NCI-H1694 treated with DMSO at 0.1 percent for 48 hours (cell line): ENCODE measurements around the gene EFCAB5.
"Not testable (repeated sequence)": the region's sequence is repeated elsewhere in the genome, so short reads cannot be mapped to it uniquely, and the experiment has no call there.

ENCODE experiments used
- DNase-seq: peaks from one replicate; lab custom pipeline; 2025; lab: John Stamatoyannopoulos, UW

Gene EFCAB5

DNA sequence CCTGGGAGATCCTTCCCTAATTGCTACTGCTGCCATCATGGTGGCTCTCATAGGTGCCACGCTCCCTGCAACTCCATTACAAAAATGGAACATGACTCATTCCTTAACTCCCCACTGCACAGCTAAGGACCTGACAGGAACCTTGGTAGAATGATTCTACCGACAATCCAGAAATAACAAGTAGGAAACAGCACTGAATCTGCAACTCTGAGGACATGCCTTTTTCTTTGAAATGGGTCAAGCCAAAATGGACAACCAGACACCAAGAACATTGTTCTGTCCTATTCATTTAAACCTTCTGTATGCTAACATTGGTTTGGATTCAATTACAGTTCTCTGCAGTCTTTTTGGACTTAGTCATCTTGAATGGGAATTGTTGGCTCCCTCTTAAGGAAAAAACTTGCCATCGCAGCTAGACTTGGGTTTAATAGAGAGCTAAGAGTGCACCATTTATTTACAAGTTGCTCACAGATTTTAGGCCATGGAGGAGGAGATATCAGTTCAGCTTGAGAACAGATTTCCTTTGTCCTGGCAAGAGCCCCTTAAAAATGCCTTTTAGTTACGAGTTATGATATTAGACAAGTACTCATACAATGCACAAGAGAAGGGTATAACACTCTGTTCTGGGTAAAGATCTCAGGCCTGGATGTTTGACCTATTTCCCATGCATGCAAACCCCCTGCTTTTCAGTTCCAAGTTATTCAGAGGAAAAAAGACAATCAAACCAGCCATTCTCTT lies 154.2 kb downstream of the EFCAB5 start:
- peak; percentile 46 for DNase-seq

DNA sequence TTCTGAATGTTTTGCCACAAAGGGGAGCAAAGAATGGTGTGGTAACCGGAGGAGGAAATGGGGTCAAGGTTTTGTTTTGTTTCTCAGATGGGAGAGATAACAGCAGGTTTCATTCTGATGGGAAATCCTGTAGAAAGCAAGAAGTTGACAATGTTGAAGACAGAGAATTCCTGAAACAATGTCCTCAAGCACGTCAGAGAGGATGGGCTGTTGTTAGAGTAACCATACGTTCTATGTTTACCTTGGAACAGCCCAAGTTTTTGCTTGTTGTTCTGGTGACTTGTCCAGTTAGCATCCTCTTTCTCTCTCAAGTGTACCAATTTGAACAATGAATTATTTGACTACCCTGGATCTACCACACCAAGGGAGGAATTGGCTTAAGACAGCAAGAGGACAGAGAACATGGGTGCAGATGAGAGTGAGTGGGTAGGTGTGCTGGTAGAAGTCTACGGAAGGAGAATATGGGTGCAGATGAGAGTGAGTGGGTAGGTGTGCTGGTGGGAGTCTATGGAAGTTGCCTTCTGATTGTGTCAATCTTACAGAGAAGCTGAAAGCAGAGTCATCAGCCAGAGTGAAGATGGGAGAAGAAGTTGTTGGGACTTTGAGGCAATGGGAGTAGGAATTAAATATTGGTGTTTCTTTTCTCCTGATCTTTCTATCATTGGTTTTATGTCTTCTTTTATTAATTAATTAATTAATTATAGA lies 160.4 kb downstream of the EFCAB5 start:
- DNase-seq, result no peak

DNA sequence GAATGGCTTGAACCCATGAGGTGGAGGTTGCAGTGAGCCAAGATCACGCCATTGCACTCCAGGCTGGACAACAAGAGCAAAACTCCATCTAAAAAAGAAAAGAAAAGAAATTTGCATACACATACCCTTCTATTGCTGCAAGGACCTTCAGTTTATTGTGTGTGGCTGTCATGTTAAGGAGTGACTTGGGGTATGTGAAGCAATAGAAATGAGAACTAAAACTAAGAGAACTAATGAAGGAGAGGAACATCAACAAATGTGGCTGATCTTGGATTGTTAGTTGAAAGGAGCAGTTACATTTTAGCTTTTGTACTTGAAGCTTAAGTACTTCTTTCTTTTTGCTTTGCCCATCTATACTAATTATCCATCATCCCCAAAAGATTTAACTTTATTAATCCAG lies 162.5 kb downstream of the EFCAB5 start:
- no peak for DNase-seq

DNA sequence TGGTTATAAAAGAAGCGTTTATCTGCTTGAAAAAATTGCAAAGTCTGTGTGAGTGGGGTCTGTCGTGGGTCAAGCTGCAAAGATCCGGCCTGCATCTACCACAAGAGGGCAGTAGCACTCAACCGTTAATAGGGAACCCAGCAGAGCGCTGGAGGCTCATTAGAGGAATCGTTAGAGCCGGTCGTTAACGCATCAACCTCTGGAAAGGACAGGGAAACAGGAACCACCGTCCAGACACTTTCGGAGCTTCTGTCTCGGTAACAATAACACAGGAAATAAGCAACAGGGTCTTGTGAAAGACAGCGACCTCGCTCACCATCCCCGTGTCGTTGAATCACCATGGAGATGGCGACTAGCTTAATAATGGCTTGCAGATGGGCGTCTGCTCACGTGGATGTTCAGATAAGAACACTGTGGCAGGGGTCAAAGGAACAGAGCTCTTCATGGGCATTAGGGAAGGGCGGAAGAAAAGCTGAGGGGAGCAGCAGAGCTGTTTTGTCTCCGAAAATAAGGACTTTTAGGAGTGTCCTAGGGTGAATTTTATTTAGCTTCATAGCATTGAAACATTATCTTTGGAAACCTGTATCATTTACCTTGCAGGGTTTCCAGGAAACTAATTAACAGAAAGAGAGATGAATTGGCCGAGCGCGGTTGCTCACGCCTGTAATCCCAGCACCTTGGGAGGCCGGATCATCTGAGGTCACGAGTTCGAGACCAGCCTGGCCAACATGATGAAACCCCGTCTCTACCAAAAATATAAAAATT lies 163.3 kb downstream of the EFCAB5 start:
- DNase-seq, result peak; percentile 83

DNA sequence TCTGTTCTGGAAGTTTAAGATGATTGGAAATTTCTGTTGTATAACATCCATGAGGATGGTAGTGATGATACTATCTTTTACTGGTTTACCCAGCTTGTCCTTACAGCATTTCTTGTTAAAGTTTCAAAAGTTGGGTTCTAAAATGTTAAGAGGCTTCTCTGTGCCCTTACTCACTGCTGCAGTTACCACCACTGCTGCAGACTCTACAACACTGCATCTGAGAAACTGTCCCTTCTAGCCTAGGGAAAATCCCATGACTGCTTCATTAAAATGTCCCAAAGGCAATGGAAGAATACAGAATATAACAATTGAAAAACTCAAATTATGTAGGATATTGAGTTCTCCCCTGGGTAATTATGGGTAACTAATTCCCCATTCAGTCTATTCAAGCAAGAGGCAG lies 171.4 kb downstream of the EFCAB5 start:
- no peak for DNase-seq

DNA sequence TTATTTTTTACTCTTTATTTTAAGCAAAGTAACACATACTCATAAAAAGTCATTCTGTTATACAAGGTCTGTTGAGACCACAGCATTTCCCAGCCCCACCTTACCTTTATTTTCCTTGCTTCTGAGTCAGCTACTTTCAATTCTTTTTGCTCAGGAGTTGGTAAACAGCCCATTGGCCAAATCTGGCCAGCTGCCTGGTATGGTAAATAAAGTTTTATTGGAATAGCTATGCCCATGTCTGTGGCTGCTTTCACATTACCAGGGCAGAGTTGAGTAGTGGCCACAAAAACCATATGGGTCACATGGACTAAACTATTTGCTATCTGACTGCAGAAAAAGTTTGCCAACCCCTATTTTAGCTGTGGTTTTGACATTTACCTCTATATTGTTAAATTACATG lies 171.8 kb downstream of the EFCAB5 start:
- DNase-seq, result no peak

DNA sequence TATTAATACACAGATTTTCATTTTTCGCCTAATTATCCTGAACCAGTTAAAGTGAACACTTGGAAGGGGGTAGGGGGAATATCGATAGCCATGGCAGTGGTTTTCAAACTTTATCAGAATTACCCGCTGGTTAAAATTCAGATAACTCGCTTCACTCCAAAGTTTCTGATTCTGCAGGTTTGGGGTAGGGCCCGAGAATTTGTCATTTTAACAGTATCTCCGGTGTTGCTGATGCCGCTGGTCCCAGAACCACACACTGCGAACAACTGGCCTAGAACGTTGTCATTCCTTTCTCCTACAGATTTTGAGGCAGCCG lies 174.9 kb downstream of the EFCAB5 start:
- DNase-seq, result no peak

DNA sequence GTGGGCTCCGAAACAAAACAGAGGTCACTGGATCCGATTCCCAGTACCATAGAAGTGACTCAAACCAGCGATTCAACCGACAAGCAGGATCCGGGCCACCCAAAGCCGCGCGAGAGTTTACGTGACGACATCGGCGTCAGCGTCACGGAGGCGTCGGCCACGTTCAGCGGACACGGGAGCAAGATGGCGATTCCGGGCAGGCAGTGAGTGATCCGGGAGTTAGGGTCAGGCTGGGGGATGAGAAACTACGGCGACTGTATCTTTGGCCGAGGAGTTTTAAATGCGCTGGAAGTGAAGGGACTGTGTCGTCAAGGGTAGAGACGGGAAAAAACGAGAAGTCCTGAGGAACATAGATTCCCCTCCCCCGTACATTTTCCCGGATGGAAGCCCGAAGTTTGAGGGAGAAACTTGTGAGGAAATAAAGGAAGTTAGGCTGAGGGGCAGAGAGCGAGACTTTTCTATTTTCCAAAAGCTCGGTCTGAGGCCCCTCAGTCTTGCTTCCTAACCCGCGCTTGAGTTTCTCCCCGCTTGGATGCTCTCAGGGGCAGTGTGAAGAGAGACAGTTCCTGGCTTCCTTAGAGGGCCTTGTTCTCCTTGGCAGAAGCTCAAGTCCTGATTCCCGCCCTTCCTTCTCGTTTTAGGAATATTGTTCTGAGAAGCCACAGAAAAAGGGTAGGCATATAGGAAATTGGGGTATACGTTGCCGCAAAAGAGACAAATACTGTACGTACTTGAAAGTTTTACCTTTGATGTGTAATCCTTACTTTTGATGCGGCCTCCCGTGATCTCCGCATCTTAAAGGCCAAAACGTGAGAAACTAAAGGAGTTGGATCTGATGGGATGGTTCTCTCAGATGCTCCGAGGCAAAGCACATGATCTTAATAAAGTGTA lies 175.5 kb downstream of the EFCAB5 start, which contains the start of gene NSRP1:
Gene NSRP1 (plus strand): TSS at position 156 of the 891 bp plus-strand sequence. CDS start 28 bp downstream, at position 184.
- DNase-seq, result peak; percentile 88

DNA sequence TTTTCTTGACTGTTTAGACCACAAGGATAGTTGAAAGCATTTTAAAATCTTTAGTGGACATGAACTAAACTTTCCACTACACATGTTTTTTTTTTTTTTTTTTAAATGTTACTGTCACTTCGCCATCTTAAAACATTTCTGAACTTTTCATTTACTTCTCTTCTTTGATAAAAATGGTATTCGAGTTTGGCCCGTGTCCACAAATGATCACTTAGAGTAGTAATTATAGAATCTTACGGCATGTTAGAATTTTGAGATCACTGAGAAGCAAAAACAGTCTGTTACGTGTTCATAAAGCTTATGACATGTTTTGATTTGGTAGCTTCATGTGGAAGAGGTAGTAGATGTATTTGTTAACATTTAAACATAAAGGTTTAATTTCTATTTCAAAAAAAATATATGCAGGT lies 176.2 kb downstream of the EFCAB5 start:
- DNase-seq, result no peak

DNA sequence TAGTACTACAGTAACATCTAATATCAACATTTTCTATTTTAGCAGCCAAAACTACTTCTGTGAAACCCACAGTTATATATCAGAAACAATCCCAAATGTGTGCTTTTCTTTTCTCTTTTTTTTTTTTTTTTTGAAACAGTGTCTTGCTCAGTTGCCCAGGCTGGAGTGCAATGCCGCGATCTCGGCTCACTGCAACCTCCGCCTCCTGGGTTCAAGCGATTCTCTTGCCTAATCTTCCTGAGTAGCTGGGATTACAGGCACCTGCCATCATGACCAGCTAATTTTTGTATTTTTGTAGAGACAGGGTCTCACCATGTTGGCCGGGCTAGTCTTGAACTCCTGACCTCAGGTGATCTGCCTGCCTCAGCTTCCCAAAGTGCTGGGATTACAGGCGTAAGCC lies 177.2 kb downstream of the EFCAB5 start:
- not testable (repeated sequence) for DNase-seq

DNA sequence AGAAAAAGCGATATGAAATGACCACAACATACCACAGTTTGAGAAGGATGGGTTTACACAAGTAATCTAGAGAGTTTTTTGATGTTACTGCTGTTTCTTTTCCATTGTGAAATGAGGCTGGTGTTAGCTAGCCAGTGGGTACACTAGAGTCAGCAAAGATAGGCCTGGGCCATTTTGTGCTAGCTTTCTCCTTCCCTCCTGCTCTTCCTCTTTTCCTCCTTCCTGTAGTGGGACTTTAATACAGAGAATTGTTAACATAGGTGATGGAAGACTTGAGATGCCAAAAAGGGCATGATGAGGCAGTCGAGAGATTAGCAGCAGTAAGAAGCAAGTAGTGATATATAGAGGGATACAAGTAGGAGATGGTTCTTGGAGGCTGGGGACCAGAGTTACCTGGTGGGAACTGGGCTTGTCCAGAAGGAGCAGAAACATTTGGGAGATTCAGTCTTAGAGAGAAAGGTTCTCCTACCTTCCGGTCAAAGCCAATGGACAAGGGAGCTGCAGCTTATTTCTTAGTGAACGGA lies 182.9 kb downstream of the EFCAB5 start:
- no peak for DNase-seq

DNA sequence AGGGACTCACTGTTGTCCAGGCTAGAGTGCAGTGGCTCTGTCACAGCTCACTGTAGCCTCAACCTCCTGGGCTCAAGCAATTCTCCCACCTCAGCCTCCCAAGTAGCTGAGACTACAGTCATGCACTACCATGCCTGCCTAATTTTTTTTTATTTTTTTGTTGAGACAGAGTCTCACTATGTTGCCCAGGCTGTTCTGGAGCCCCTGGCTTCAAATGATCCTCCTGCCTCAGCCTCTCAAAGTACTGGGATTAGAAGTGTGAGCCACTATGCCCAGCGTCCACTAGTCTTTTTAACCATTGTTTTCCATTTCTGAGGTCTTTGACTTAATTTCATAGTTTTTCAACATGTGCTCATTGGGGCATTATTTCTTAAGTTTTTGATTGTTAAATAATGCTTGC lies 188.7 kb downstream of the EFCAB5 start:
- no peak for DNase-seq

DNA sequence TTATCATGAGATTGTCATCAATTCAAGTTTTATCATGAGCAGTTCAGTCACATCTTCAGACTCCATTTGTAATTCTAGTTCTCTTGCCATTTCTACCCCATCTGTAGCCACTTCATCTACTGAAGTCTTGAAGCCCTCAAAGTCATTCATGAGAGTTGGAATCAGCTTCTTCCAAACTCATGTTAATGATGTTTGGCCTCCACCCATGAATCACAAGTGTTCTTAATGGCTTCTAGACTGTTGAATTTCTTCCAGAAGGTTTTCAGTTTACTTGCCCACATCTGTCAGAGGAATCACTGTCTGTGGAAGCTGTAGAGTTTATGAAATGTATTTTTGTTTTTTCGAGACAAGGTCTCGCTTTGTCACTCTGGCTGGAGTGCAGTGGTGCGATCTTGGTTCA lies 191.2 kb downstream of the EFCAB5 start:
- DNase-seq, result no peak

DNA sequence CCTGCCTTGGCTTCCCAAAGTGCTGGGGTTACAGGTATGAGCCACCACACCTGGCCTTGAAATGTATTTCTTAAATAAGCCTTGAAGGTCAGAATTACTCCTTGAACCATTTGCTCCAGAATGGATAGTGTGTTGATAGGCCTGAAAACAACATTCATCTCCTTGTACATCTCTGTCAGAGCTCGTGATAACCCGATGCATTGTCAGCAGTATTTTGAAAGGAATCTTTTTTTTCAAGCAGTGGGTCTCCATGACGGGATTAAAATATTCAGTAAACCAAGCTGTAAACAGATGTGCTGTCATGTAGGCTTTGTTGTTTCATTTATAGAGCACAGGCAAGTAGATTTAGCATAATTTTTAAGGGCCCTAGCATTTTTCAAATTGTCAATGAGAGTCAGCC lies 191.8 kb downstream of the EFCAB5 start:
- DNase-seq, result no peak

DNA sequence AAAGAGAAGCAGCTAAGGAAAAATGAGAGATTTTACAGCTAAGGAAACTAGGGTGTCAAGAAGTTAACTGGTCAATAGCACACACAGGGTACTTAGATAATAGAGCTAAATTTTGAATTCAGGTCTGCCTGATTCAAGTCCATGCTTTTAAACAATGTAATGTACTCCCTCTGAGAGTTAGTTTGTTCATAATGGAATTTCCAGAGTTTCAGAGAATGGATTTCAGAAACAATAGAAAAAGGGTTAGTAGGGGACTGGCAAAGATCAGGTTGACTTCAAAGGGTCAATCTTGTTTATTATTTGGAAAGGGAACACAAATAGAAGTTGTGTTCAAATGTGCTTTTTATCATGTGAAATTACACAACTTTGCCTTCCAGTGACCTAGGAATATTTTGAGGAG lies 193.1 kb downstream of the EFCAB5 start:
- DNase-seq, result no peak

DNA sequence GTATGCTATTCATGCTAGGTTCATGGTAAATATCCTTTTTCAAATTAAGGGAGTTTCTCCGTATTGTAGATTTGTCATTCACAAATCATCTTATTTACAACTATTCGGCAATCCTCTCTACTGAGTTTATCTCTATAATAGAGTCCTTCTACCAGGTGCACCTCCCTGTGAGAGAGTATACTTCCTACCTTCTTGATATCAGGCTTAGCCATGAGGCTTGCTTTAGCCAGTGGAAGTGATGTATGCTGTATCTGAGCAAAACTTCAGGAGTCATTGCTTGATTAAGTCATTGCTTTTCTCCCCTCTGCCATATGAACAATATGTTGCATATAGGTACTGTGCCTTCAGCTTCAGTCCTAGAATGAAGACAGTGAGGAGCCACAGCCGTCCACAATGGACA lies 195.7 kb downstream of the EFCAB5 start:
- no peak for DNase-seq

DNA sequence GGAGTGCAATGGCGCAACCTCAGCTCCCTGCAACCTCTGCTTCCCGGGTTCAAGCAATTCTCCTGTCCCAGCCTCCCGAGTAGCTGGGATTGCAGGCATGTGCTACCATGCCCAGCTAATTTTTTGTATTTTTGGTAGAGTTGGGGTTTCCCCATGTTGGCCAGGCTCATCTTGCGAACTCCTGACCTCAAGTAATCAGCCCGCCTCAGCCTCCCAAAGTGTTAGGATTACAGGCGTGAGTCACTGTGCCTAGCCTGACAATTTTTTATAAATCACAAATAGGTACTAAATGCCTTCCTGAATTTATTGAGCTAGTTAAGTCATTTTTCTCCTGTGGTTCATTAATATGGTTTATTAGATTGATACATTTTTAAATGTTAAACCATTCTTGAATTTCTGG lies 206.4 kb downstream of the EFCAB5 start:
- not testable (repeated sequence) for DNase-seq

DNA sequence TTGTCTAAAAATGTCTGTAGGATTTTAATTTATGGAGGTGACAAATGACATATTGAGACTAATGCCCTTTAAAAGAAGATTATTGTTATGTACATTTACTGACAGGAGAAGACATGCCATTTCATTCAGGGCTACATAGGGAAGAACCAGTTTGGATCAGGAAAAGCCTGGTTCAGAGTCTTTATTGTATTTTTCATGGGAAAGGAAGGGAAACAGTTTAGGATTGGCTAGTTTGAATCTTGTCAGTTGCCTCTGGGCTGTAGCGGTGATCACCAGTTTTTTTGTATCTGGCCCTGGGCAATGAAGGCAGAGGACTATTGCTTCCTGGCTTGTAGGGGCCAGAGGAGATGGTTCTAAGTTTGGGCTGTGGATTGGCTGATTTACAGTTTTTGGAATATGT lies 206.9 kb downstream of the EFCAB5 start:
- no peak for DNase-seq

DNA sequence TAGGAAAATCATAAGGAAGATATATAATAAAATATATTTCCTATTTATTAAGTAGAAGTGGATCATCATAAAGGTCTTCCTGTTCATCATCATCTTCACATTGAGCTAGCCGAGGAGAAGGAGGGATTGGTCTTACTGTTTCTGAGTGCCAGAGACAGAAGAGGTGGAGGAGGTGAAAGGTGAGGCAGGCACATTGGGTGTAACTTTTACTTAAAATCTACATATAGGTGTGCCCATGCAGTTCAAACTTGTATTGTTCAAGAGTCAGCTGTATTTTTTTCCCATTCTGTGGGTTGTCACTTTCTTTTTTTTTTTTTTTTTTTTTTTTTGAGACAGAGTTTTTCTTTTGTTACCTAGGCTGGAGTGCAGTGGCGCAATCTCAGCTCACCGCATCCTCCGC lies 210.0 kb downstream of the EFCAB5 start:
- DNase-seq, result no peak

DNA sequence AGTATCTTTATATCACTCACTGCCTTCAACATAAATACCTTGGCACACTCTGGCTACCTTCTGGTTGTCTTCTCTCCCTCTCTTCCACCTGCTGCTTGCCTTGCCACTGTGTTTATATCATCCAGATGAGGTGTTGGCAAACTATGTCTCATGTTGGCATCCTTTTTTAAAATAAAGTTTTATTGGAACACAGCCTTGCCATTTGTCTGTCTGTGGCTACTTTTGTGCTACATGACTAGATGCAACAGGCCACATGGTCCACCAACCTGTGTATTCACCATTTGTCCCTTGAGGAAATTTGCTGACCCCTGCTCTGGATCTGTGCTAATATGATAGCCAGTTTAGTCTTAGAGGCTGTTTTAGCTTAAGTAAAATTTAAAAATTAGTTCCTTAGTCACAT lies 212.0 kb downstream of the EFCAB5 start:
- DNase-seq, result no peak

DNA sequence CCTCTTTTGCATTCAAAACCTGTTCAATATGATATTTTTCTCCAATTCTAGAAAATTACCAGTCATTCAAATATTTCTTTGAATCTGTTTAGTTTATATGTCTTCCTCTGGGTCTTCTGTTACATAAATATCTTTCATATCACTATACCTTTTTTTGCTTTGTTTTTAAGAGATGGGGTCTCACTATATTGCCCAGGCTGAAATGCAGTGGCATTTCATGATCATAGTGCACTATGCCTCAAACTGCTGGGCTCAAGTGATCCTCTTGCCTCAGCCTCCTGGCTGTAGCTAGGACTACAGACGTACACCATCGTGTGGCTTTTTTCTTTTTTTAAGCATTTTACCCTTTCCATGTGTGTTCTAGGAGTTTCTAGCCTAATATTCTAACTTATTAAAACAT lies 214.0 kb downstream of the EFCAB5 start:
- no peak for DNase-seq
